HepG2 (cell line): ENCODE data around the gene FAHD1. TPM values are rescaled to one million over a fixed set of nuclear protein-coding genes. Genes with fewer than 3 reads are reported as not detected.

Experiments used
- ATF1 ChIP-seq: IDR thresholded peaks from 2 replicates; pipeline ENCODE4 v1.6.1; 2016; ENCODE audit warnings: mild to moderate bottlenecking, control low read depth
- CCAR2 ChIP-seq: fragments of 200-400 bp; formaldehyde crosslinking; optimal IDR thresholded peaks from 2 replicates; pipeline ENCODE3; 2018; ENCODE audit warnings: low read depth, mild to moderate bottlenecking, low read length, moderate library complexity
- CREB1 ChIP-seq, 2 experiments: fragments of 450-650 bp in 1 of 2; IDR thresholded peaks; 2 replicates each; pipeline ENCODE4 v1.6.1; 2016 to 2017; ENCODE audit warnings: control low read depth in 1 of 2, mild to moderate bottlenecking in 1 of 2, missing compliant biosample characterization in 1 of 2, missing genetic modification characterization in 1 of 2
- GLMP ChIP-seq: sonication (generic); formaldehyde crosslinking; IDR thresholded peaks from 2 replicates; pipeline ENCODE4 v1.9.0; 2021; ENCODE audit warnings: missing genetic modification reagents, mild to moderate bottlenecking, borderline replicate concordance
- HMG20A ChIP-seq: IDR thresholded peaks from 2 replicates; pipeline ENCODE4 v1.6.1; 2016; ENCODE audit warnings: borderline replicate concordance
- IRX3 ChIP-seq: sonication (generic); formaldehyde crosslinking; IDR thresholded peaks from 2 replicates; pipeline ENCODE4 v1.8.1; 2023; ENCODE audit warnings: mild to moderate bottlenecking, low read depth, missing genetic modification reagents, borderline replicate concordance
- KDM4B ChIP-seq: sonication (generic); formaldehyde crosslinking; IDR thresholded peaks from 2 replicates; pipeline ENCODE4 v1.4.0; 2020; ENCODE audit warnings: missing genetic modification reagents
- MED1 ChIP-seq: sonication (generic); formaldehyde crosslinking; IDR thresholded peaks from 2 replicates; pipeline ENCODE4 v1.4.0; 2020; ENCODE audit warnings: missing genetic modification reagents
- MIER3 ChIP-seq: IDR thresholded peaks from 2 replicates; pipeline ENCODE4 v1.6.1; 2016; ENCODE audit warnings: missing compliant biosample characterization, borderline replicate concordance
- SMYD3 ChIP-seq: sonication (generic); formaldehyde crosslinking; IDR thresholded peaks from 2 replicates; pipeline ENCODE4 v1.8.1; 2023; ENCODE audit warnings: mild to moderate bottlenecking, missing genetic modification reagents
- SNAPC2 ChIP-seq: sonication (generic); formaldehyde crosslinking; IDR thresholded peaks from 2 replicates; pipeline ENCODE4 v1.8.1; 2022; ENCODE audit warnings: mild to moderate bottlenecking, missing genetic modification reagents
- TIGD3 ChIP-seq: sonication (generic); formaldehyde crosslinking; IDR thresholded peaks from 2 replicates; pipeline ENCODE4 v1.5.1; 2020; ENCODE audit warnings: mild to moderate bottlenecking, missing genetic modification reagents, borderline replicate concordance
- ZBTB39 ChIP-seq: sonication (generic); formaldehyde crosslinking; IDR thresholded peaks from 2 replicates; pipeline ENCODE4 v1.5.0; 2020; ENCODE audit warnings: missing genetic modification reagents
- ZFP36L2 ChIP-seq: sonication (generic); formaldehyde crosslinking; IDR thresholded peaks from 2 replicates; pipeline ENCODE4 v1.4.0; 2020; ENCODE audit warnings: missing genetic modification reagents
- ZFP62 ChIP-seq: sonication (generic); formaldehyde crosslinking; IDR thresholded peaks from 2 replicates; pipeline ENCODE4 v1.4.0; 2020; ENCODE audit warnings: missing genetic modification reagents
- ZFY ChIP-seq: sonication (generic); formaldehyde crosslinking; IDR thresholded peaks from 2 replicates; pipeline ENCODE4 v1.4.0; 2020; ENCODE audit warnings: missing genetic modification reagents
- ZNF446 ChIP-seq: sonication (generic); formaldehyde crosslinking; IDR thresholded peaks from 2 replicates; pipeline ENCODE4 v1.5.0; 2020; ENCODE audit warnings: mild to moderate bottlenecking, missing genetic modification reagents
- ZNF737 ChIP-seq: sonication (generic); formaldehyde crosslinking; IDR thresholded peaks from 2 replicates; pipeline ENCODE4 v1.5.0; 2020; ENCODE audit warnings: missing genetic modification reagents, mild to moderate bottlenecking, borderline replicate concordance
- ZNF788 ChIP-seq: sonication (generic); formaldehyde crosslinking; IDR thresholded peaks from 2 replicates; pipeline ENCODE4 v1.5.0; 2020; ENCODE audit warnings: mild to moderate bottlenecking, missing genetic modification reagents, borderline replicate concordance
- ZNF800 ChIP-seq: sonication (generic); formaldehyde crosslinking; IDR thresholded peaks from 2 replicates; pipeline ENCODE4 v1.4.0; 2020; ENCODE audit warnings: missing genetic modification reagents
- polyA plus RNA-seq, 8 experiments: library from polyadenylated mRNA; depleted of rRNA in 3 of 8; stranded (reverse) in 7 of 8; unstranded in 1 of 8; fragments of >200 nt; fragmentation: Illumina TruSeq in 4 of 8; extraction: Trizol in 4 of 8; gene quantifications; 2 replicates each; pipeline versions ENCODE4 v1.2.1 to v1.2.3, GENCODE V29; 2011 to 2016; ENCODE audit warnings: low read depth in 4 of 8, missing spikeins in 1 of 8, mixed read lengths in 1 of 8; ENCODE audit not compliant: insufficient read depth in 1 of 8
- total RNA-seq, 5 experiments: library from RNA; depleted of rRNA; stranded (reverse); fragments of >200 nt; fragmentation: Illumina TruSeq; extraction: Trizol; gene quantifications; 2 replicates each; pipeline ENCODE4 v1.2.3, GENCODE V29; 2016; ENCODE audit warnings: low read depth in 1 of 5

The FAHD1 gene
- total and polyA plus RNA-seq, 2 of the 13 experiments (the other 11 are each of a cell fraction or from before 2014, with no cell fraction given) = 39.0 to 45.3 TPM

- TF ChIP-seq ZFY (CRISPR knock-in tag) = peak; percentile 94
- TF ChIP-seq CREB1 (IDR thresholded peaks at IDR 0.05) = peak; percentile 58
- TF ChIP-seq CREB1 (CRISPR knock-in tag; IDR thresholded peaks at IDR 0.05) = no peak
- no peak for TF ChIP-seq ZFP62
- TF ChIP-seq SMYD3 = peak; percentile 62
- TF ChIP-seq CCAR2 = no peak
- TF ChIP-seq KDM4B (CRISPR knock-in tag) = peak; percentile 74
- TF ChIP-seq ZNF446 (CRISPR knock-in tag) = peak; percentile 68; the same call in 1 of the 2 replicates
- TF ChIP-seq ZFP36L2 = no peak; the same call in 1 of the 2 replicates
- no peak for TF ChIP-seq ATF1 (CRISPR knock-in tag)
- 0 out of 2 replicates have a peak, but pooled peaks have one; percentile 90 for TF ChIP-seq IRX3 (CRISPR knock-in tag)
- TF ChIP-seq MED1 (CRISPR knock-in tag) = peak; percentile 86
- TF ChIP-seq TIGD3 (CRISPR knock-in tag) = no peak
- TF ChIP-seq HMG20A (CRISPR knock-in tag) = no peak
- peak; percentile 63; the same call in 1 of the 2 replicates for TF ChIP-seq MIER3
- TF ChIP-seq ZNF737 (CRISPR knock-in tag) = peak; percentile 92
- TF ChIP-seq ZNF800 (CRISPR knock-in tag) = peak; percentile 89; the same call in 1 of the 2 replicates
- peak; percentile 78; the same call in 1 of the 2 replicates for TF ChIP-seq SNAPC2 (CRISPR knock-in tag)
- TF ChIP-seq ZNF788 (CRISPR knock-in tag) = peak; percentile 96
- no peak for TF ChIP-seq GLMP (CRISPR knock-in tag)
- TF ChIP-seq ZBTB39 (CRISPR knock-in tag) = peak; percentile 89
Measured at GRCh38 chr16:1826691-1827573, at the start of gene FAHD1, which contains the start of gene HAGH (continued).
